K562 (cell line): ENCODE data around the gene TRA2B. TPM values are rescaled to one million over a fixed set of nuclear protein-coding genes. Genes with fewer than 3 reads are reported as not detected.

ENCODE experiments used
- ATAC-seq: fragments of 200-7000 bp; cut with Tn5 transposase; 3 replicates; pipeline ENCODE4 v1.9.1; 2020; ENCODE audit warnings: moderate library complexity
- BruUV-seq: library from RNA; stranded (reverse); fragments of 400-500 nt; replicated peaks from 2 replicates; lab custom pipeline; 2021; lab: Mats Ljungman, UMichigan
- CTCF ChIA-PET: fragments of 300-600 bp; formaldehyde crosslinking; extraction: SDS; loops from one replicate; lab custom pipeline; 2021; ENCODE audit warnings: low intra/inter-chr PET ratio; lab: Yijun Ruan, JAX
- POLR2A ChIA-PET: fragments of 300-600, 350-650 bp; sonication (Branson Sonifier 250); formaldehyde crosslinking; extraction: SDS; loops from one replicate; lab custom pipeline; 2021; ENCODE audit warnings: antibody characterized with exemption, inconsistent platforms; lab: Yijun Ruan, JAX
- DNase-seq, 4 experiments: peaks; one replicate each; pipeline versions ENCODE4 v3.0.0 to v3.0.0-alpha.2; 2011 to 2018; ENCODE audit warnings: low spot score in 3 of 4, mixed read lengths in 3 of 4; ENCODE audit errors: extremely low read depth in 1 of 4
- FAIRE-seq: peaks from 2 replicates; lab custom pipeline; 2011; peaks lifted over from hg19 to GRCh38; lab: Jason Lieb, UNC
- H2AFZ ChIP-seq: 2 replicates; pipeline ENCODE4 v1.6.0; 2011; ENCODE audit warnings: low read depth, low read length, control low read depth, inconsistent platforms
- H3K27ac ChIP-seq: fragments of 200-600 bp; 3 replicates; pipeline ENCODE4 v1.8.0; 2011; ENCODE audit warnings: low read depth, mild to moderate bottlenecking, control low read depth, inconsistent platforms, low read length, moderate library complexity, mixed read lengths; ENCODE audit errors: extremely low read depth
- H3K27me3 ChIP-seq, 2 experiments: fragments of 300-600 bp in 1 of 2; 2 replicates in 1 of 2; 3 replicates in 1 of 2; pipeline versions ENCODE4 v1.6.0 to v1.8.0; 2011; ENCODE audit warnings: inconsistent platforms in 2 of 2, low read length in 2 of 2, mild to moderate bottlenecking in 1 of 2, mixed read lengths in 1 of 2, moderate library complexity in 1 of 2; ENCODE audit not compliant: control insufficient read depth in 2 of 2, insufficient read depth in 2 of 2
- H3K36me3 ChIP-seq: fragments of 300-600 bp; 3 replicates; pipeline ENCODE4 v1.8.0; 2011; ENCODE audit warnings: mild to moderate bottlenecking, low read length, inconsistent platforms; ENCODE audit not compliant: control insufficient read depth, insufficient read depth
- H3K4me1 ChIP-seq, 2 experiments: fragments of 200-600 bp in 1 of 2; replicated peaks in 1 of 2; 2 replicates in 1 of 2; 3 replicates in 1 of 2; pipeline versions ENCODE4 v1.5.1 to v1.8.0; 2011; ENCODE audit warnings: inconsistent platforms in 2 of 2, low read length in 2 of 2, mild to moderate bottlenecking in 1 of 2, mixed read lengths in 1 of 2, moderate library complexity in 1 of 2; ENCODE audit not compliant: control insufficient read depth in 2 of 2, insufficient read depth in 2 of 2
- H3K4me2 ChIP-seq: 2 replicates; pipeline ENCODE4 v1.6.1; 2011; ENCODE audit warnings: low read length, control low read depth, inconsistent platforms, mixed read lengths; ENCODE audit not compliant: insufficient read depth
- H3K4me3 ChIP-seq: fragments of 200-600 bp; sonication (generic), shearing (Covaris generic); 2 replicates; pipeline ENCODE4 v1.5.1; 2016; ENCODE audit warnings: control low read depth, inconsistent platforms
- H3K79me2 ChIP-seq: fragments of 200-600 bp; 3 replicates; pipeline ENCODE4 v1.8.0; 2011; ENCODE audit warnings: low read length, inconsistent platforms; ENCODE audit not compliant: control insufficient read depth, insufficient read depth
- H3K9ac ChIP-seq, 2 experiments: 2 replicates each; pipeline versions ENCODE4 v1.6.0 to v1.6.1; 2011; ENCODE audit warnings: low read depth in 2 of 2, low read length in 2 of 2, control low read depth in 1 of 2, inconsistent platforms in 1 of 2, mild to moderate bottlenecking in 1 of 2, mixed read lengths in 1 of 2; ENCODE audit not compliant: insufficient read depth in 1 of 2
- H3K9me1 ChIP-seq: one replicate; pipeline ENCODE4 v1.6.0; 2011; ENCODE audit warnings: inconsistent platforms, mild to moderate bottlenecking, low read length, moderate library complexity; ENCODE audit not compliant: control insufficient read depth, insufficient read depth
- H3K9me3 ChIP-seq: replicated peaks from 2 replicates; pipeline ENCODE4 v1.5.1; 2011; ENCODE audit warnings: low read depth, low read length, inconsistent platforms; ENCODE audit not compliant: control insufficient read depth, insufficient read depth
- H4K20me1 ChIP-seq: replicated peaks from 2 replicates; pipeline ENCODE4 v1.6.1; 2011; ENCODE audit warnings: low read length, inconsistent platforms, mixed read lengths; ENCODE audit not compliant: control insufficient read depth, insufficient read depth
- ADNP ChIP-seq: fragments of 200-800 bp; sonication (Bioruptor generic); IDR thresholded peaks from 2 replicates; pipeline ENCODE4 v1.6.1; 2016; ENCODE audit warnings: missing genetic modification characterization, missing compliant biosample characterization
- CAMTA2 ChIP-seq: fragments of 250-450 bp; sonication (Bioruptor Pico); conservative IDR thresholded peaks from 2 replicates; pipeline ENCODE4 v1.5.1; 2022
- CXXC5 ChIP-seq: fragments of 250-450 bp; sonication (Bioruptor Pico); IDR thresholded peaks from 2 replicates; pipeline ENCODE4 v1.8.0; 2022; ENCODE audit warnings: inconsistent platforms, mild to moderate bottlenecking, moderate library complexity
- EHMT2 ChIP-seq: fragments of 450-650 bp; IDR thresholded peaks from 2 replicates; pipeline ENCODE4 v1.6.1; 2018; ENCODE audit warnings: antibody characterized with exemption
- ZC3H11A ChIP-seq: IDR thresholded peaks from 2 replicates; pipeline ENCODE4 v1.6.1; 2012; ENCODE audit warnings: low read depth, low read length, improper control_type of control experiment
- ZFP1 ChIP-seq: fragments of 450-650 bp; formaldehyde crosslinking; IDR thresholded peaks from 2 replicates; pipeline ENCODE4 v1.4.0; 2020; ENCODE audit warnings: mild to moderate bottlenecking, mixed read lengths
- WGBS: fragments of 100-300 bp; shearing (Covaris generic); methylation state at CpG from one replicate; pipeline ENCODE4 v1.1.6; 2016; ENCODE audit warnings: low coverage, mixed read lengths; ENCODE audit not compliant: insufficient coverage; ENCODE audit errors: missing lambda C conversion rate; 5-methylcytosine and 5-hydroxymethylcytosine counted together
- in situ Hi-C: fragments of 300-500 bp; cut with MboI; formaldehyde crosslinking; loops from 4 replicates; pipeline ENCODE4 v1.15.0; 2018; ENCODE audit warnings: inconsistent platforms, mixed read lengths
- intact Hi-C: fragments of 100-400 bp; cut with micrococcal nuclease; formaldehyde crosslinking; loops from 2 replicates; pipeline ENCODE4 v1.14.2; 2022
- polyA plus RNA-seq, 8 experiments: library from polyadenylated mRNA; depleted of rRNA in 4 of 8; stranded (reverse) in 5 of 8; unstranded in 3 of 8; fragments of >200 nt; fragmentation: Nextera tagmentation in 2 of 8; fragmentation: Illumina TruSeq in 1 of 8; extraction: Ambion mirVana in 2 of 8; extraction: Trizol in 1 of 8; gene quantifications; 2 replicates each; pipeline versions ENCODE4 v1.2.1 to v1.2.3, GENCODE V29; 2011 to 2014; ENCODE audit warnings: inconsistent platforms in 1 of 8, missing spikeins in 1 of 8
- total RNA-seq, 7 experiments: library from RNA; depleted of rRNA in 6 of 7; stranded (reverse); fragments of >200 nt in 6 of 7; fragmentation: Illumina TruSeq in 2 of 7; extraction: Trizol in 2 of 7; gene quantifications; 2 replicates each; pipeline versions ENCODE4 v1.2.1 to v1.2.3, GENCODE V29; 2011 to 2021; ENCODE audit warnings: low replicate concordance in 1 of 7
- TF ChIP-seq, protein P1 (sequence below), 3 experiments: fragments of 200-800 bp in 1 of 3; sonication (Bioruptor generic) in 1 of 3; sonication (generic) in 1 of 3; formaldehyde crosslinking in 1 of 3; IDR thresholded peaks; 2 replicates each; pipeline versions ENCODE4 v1.6.1 to v1.8.0; 2016 to 2022; ENCODE audit warnings: mild to moderate bottlenecking in 2 of 3, missing compliant biosample characterization in 2 of 3, missing genetic modification characterization in 2 of 3, missing genetic modification reagents in 1 of 3
- TF ChIP-seq, protein P2 (sequence below), 2 experiments: fragments of 450-650 bp; IDR thresholded peaks; 2 replicates each; pipeline ENCODE4 v1.6.1; 2016; ENCODE audit warnings: mild to moderate bottlenecking in 2 of 2, borderline replicate concordance in 1 of 2, low read depth in 1 of 2, moderate library complexity in 1 of 2

The TRA2B gene
- total and polyA plus RNA-seq, 9 of the 15 experiments (the other 6 are each of a cell fraction or from before 2014, with no cell fraction given), result 105 to 411 (median 278) TPM

DNA sequence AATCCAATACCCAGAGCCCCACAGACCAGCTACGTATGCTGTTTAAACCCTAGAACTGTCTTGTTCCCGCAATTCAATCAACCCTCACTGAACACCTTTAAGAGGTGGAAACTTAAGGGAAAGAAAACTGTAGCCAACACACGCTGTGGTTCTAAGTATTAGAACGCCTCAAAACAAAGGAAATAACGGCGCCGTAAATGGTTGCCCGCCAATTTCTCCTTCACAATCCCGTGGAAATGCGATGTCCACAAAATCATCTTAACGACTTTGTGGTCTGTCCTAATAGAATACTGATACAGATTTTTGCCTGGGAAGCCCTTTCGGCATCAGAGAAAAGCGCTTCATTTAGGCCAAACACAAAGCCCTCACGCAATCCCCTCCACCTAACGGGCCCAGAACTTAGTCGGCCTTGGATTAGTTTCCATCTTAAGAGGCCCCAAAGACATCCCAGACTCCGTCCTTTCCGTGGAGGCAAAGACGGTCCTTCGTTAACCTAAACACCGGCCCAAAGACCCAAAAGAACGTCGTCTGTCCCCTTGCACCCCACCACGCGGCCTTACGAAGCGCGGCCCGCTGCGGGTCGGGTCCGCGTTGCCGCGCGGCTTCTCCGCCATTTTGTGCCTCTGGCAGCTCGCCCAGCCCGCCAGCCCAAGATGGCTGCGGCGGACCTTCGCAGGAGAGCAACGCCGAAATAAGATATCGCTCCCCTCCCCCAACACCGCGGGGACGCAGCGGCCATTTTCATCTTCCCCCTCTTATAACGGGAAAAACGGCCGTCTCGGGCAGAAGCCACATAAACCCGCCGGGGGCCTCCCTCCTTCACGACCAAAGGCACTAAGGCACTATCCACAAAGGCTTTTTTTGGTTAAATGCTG is 763 bp downstream of the TRA2B start:
- no peaks in the 10 kb centered on the region for H3K9me1 ChIP-seq
- peaks cover 55% of the 10 kb centered on the region for H4K20me1 ChIP-seq
- H3K4me1 ChIP-seq, result peaks cover 0 to 17% of the 10 kb centered on the region in 2 experiments; a peak in 2 of 5 replicates
- BruUV-seq, result TSS peak; percentile 34
- peak overlapping the region; percentile 100 for H3K27ac ChIP-seq
- in situ Hi-C loops, result no loop called here
- peaks cover 58% of the 10 kb centered on the region for H3K79me2 ChIP-seq
- no peaks in the 10 kb centered on the region; the same call in 1 of the 2 replicates for H3K9me3 ChIP-seq
- ChIA-PET CTCF (no interaction called here), POLR2A (interaction anchor here (0.6 to 3.5 kb wide), 32 partner anchors 10 to 1171 kb away, joined by 3 to 61 read pairs (median 4); partner anchors contain the start of genes DNAJB11, ETV5 and IGF2BP2)
- FAIRE-seq (peak; percentile 84), DNase-seq (peak; percentile 61 to 93 (median 70)), ATAC-seq (peak; percentile 78)
- H3K4me2 ChIP-seq, result peak overlapping the region; percentile 100
- H2AFZ ChIP-seq, result peak overlapping the region; percentile 17; the same call in 1 of the 2 replicates
- under 1% methylated on average over 56 of the region's 56 CpGs for WGBS
- intact Hi-C loops, result loop anchor here (5.0 kb wide), 1 partner anchor 205 kb away; no protein-coding TSS in a partner anchor
- peak overlapping the region; percentile 100 for H3K9ac ChIP-seq
- H3K36me3 ChIP-seq, result peaks cover 50% of the 10 kb centered on the region
- H3K27me3 ChIP-seq, result no peaks in the 10 kb centered on the region
- peak overlapping the region; percentile 99 for H3K4me3 ChIP-seq
- TF ChIP-seq ZC3H11A, result peak; percentile 100
- TF ChIP-seq CAMTA2 (CRISPR knock-in tag), result no peak
- no peak for TF ChIP-seq ZFP1 (CRISPR knock-in tag)
- no peak for TF ChIP-seq ADNP (tag)
- no peak for TF ChIP-seq EHMT2
- peak; percentile 78 for TF ChIP-seq CXXC5 (CRISPR knock-in tag)
- TF ChIP-seq, protein P1, sequence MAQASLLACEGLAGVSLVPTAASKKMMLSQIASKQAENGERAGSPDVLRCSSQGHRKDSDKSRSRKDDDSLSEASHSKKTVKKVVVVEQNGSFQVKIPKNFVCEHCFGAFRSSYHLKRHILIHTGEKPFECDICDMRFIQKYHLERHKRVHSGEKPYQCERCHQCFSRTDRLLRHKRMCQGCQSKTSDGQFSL (CRISPR knock-in tag; IDR thresholded peaks at IDR 0.05), result peak; percentile 58; the same call in 1 of the 2 replicates
- TF ChIP-seq, protein P1 (tag; IDR thresholded peaks at IDR 0.05), result no peak
- TF ChIP-seq, protein P2, sequence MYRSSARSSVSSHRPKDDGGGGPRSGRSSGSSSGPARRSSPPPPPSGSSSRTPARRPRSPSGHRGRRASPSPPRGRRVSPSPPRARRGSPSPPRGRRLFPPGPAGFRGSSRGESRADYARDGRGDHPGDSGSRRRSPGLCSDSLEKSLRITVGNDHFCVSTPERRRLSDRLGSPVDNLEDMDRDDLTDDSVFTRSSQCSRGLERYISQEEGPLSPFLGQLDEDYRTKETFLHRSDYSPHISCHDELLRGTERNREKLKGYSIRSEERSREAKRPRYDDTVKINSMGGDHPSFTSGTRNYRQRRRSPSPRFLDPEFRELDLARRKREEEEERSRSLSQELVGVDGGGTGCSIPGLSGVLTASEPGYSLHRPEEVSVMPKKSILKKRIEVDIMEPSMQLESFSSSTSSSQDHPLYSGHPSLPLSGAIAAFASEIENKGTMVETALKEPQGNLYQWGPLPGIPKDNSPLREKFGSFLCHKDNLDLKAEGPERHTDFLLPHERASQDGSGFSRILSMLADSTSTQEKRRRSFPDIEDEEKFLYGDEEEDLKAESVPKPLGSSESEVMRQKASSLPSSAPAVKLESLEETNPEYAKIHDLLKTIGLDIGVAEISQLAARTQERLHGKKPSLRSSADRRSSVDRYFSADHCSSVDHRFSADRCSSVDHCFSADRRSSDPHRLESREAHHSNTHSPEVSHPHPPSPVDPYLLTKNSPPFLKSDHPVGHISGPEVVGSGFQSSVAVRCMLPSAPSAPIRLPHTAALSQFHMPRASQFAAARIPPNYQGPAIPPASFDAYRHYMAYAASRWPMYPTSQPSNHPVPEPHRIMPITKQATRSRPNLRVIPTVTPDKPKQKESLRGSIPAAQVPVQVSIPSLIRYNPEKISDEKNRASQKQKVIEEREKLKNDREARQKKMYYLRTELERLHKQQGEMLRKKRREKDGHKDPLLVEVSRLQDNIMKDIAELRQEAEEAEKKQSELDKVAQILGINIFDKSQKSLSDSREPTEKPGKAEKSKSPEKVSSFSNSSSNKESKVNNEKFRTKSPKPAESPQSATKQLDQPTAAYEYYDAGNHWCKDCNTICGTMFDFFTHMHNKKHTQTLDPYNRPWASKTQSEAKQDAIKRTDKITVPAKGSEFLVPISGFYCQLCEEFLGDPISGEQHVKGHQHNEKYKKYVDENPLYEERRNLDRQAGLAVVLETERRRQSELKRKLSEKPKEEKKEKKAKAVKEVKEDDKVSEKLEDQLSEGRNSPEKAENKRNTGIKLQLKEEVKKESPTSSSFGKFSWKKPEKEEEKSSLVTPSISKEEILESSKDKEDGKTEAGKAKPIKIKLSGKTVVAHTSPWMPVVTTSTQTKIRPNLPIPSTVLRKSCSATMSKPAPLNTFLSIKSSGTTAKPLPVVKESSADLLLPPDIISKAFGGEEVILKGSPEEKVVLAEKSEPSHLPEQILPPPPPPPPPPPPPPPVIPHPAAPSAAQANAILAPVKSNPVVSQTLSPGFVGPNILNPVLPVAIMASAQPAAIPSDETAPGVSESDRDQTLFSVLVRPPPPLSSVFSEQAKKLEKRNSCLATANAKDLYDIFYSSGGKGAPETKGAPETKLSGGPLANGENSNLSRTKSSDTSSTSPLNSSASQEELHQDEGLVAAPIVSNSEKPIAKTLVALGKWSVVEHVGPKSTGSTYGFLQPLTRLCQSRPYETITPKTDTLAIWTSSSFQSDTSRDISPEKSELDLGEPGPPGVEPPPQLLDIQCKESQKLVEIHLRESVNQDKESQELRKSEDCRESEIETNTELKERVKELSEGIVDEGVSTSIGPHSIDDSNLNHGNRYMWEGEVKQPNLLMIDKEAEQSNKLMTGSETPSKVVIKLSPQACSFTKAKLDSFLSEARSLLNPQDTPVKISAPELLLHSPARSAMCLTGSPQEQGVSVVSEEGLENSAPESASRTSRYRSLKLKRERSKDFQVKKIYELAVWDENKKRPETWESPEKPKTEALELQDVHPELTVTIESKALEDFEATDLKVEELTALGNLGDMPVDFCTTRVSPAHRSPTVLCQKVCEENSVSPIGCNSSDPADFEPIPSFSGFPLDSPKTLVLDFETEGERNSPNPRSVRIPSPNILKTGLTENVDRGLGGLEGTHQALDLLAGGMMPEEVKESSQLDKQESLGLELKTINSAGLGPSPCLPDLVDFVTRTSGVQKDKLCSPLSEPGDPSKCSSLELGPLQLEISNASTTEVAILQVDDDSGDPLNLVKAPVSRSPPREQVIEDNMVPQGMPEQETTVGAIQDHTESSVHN (IDR thresholded peaks at IDR 0.05; ENCODE audit: borderline replicate concordance in 1 of 2, low read depth in 1 of 2), result peak in 1 of 2 experiments; percentile 71; a peak in 2 of 4 replicates
